ENCODE data around the gene SLC28A1. TPM values are rescaled to one million over a fixed set of nuclear protein-coding genes. Genes with fewer than 3 reads are reported as not detected.

Gene SLC28A1
- total and polyA plus RNA-seq, 2 of the 4 experiments (the other 2 are of a cell fraction): not detected

GRCh38 chr15:84947947-84948830 is 63.7 kb downstream of the SLC28A1 start (continued):
- TF ChIP-seq MAZ (IDR thresholded peaks at IDR 0.05; ENCODE audit: borderline replicate concordance, low read depth, low read length) (peak; percentile 62; the same call in 1 of the 2 replicates), BHLHE40 (IDR thresholded peaks at IDR 0.05; ENCODE audit: low read depth, low read length) (peak; percentile 23; the same call in 1 of the 2 replicates)

- Histone ChIP-seq H4K20me1 (ENCODE audit: insufficient read depth, low read length) (no peaks in the 10 kb centered on the region), H3K9me1 (ENCODE audit: insufficient read depth, low read length) (peaks cover 19% of the 10 kb centered on the region), H3K79me1 (ENCODE audit: low read depth in 1 of 2, low read length in 2 of 2) (peaks cover 0 to 2% of the 10 kb centered on the region in 2 experiments; a peak in 1 of 4 replicates), H3K18ac (ENCODE audit: low read depth, low read length) (no peak overlapping the region), H3K4me3 (ENCODE audit: insufficient read depth, low read depth, low read length) (no peak overlapping the region), H4K91ac (ENCODE audit: insufficient read depth, low read depth, low read length) (no peak overlapping the region), H2BK20ac (ENCODE audit: low read depth, low read length) (peak overlapping the region; percentile 5; the same call in 1 of the 2 replicates), H3K56ac (ENCODE audit: extremely low read depth, insufficient read depth, low read length) (no peak overlapping the region), H4K5ac (ENCODE audit: low read depth, low read length) (no peak overlapping the region), H2BK120ac (ENCODE audit: low read depth, low read length) (peak overlapping the region; percentile 15; the same call in 1 of the 2 replicates), H2AK5ac (ENCODE audit: low read depth, low read length) (peak overlapping the region; percentile 41), H3K14ac (replicated peaks; ENCODE audit: low read depth, low read length) (0 out of 2 replicates have a peak overlapping the region, but pooled peaks have one; percentile 1), H2BK5ac (ENCODE audit: low read depth, low read length, poor library complexity, severe bottlenecking) (peak overlapping the region; percentile 4), H3K4me2 (ENCODE audit: low read depth, low read length) (no peak overlapping the region), H3K23ac (ENCODE audit: low read depth, low read length) (0 out of 2 replicates have a peak overlapping the region, but pooled peaks have one; percentile 13), H2BK15ac (ENCODE audit: low read depth, low read length) (0 out of 3 replicates have a peak overlapping the region, but pooled peaks have one; percentile 1), H4K8ac (ENCODE audit: low read depth in 2 of 2, low read length in 2 of 2) (no peak overlapping the region), H3K4ac (ENCODE audit: low read depth, low read length) (peak overlapping the region; percentile 38; the same call in 1 of the 2 replicates), H3K9ac (ENCODE audit: low read depth, low read length) (no peak overlapping the region), H2AK9ac (replicated peaks; ENCODE audit: low read depth, low read length, poor library complexity) (no peak overlapping the region), H3K27me3 (ENCODE audit: control insufficient read depth, insufficient read depth, low read length) (no peaks in the 10 kb centered on the region), H3K9me3 (ENCODE audit: control insufficient read depth, insufficient read depth, low read length) (no peaks in the 10 kb centered on the region), H3K27ac (ENCODE audit: insufficient read depth, low read length) (no peak overlapping the region), H3K36me3 (ENCODE audit: control insufficient read depth, insufficient read depth, low read length) (no peaks in the 10 kb centered on the region), H3K4me1 (ENCODE audit: control insufficient read depth, insufficient read depth, low read length) (peaks cover 13% of the 10 kb centered on the region), H2AFZ (replicated peaks; ENCODE audit: low read length, poor library complexity) (no peak overlapping the region)
- dilution Hi-C loops (cut with HindIII; ENCODE audit: low sequenced_read_pairs, unreplicated experiment) (no loop called here), in situ Hi-C loops (cut with MboI; ENCODE audit: low sequenced_read_pairs) (no loop called here), intact Hi-C loops (cut with micrococcal nuclease) (no loop called here)
- ATAC-seq (ENCODE audit: low read depth) (no peak), DNase-seq (peak; percentile 71)
- no TSS peak for BruUV-seq (replicated peaks)
- no CpG with 5 or more reads among the region's 2 CpGs for WGBS, 2 experiments (ENCODE audit: extremely low coverage in 2 of 2, insufficient read length in 1 of 2)
- POLR2A ChIA-PET (ENCODE audit: unreplicated experiment): interaction anchor here (0.6 kb wide), 1 partner anchor 67 kb away, joined by 3 read pairs; no protein-coding TSS in a partner anchor
- CTCF ChIA-PET: interaction anchor here (1.4 kb wide), 1 partner anchor 95 kb away, joined by 3 read pairs; no protein-coding TSS in a partner anchor
- no peak for TF ChIP-seq ELK1 (IDR thresholded peaks at IDR 0.05; ENCODE audit: borderline replicate concordance, low read depth, low read length)
- TF ChIP-seq RCOR1 (IDR thresholded peaks at IDR 0.05; ENCODE audit: insufficient replicate concordance, low read length): no peak
- TF ChIP-seq RAD21 (IDR thresholded peaks at IDR 0.05; ENCODE audit: low read length): no peak
- no peak for TF ChIP-seq SMC3 (IDR thresholded peaks at IDR 0.05; ENCODE audit: low read depth, low read length)
- TF ChIP-seq MAZ (IDR thresholded peaks at IDR 0.05; ENCODE audit: borderline replicate concordance, low read depth, low read length): no peak
- TF ChIP-seq BHLHE40 (IDR thresholded peaks at IDR 0.05; ENCODE audit: low read depth, low read length): no peak
- no peak for TF ChIP-seq POLR2A (IDR thresholded peaks at IDR 0.05; ENCODE audit: low read depth, low read length)
- TF ChIP-seq CEBPB (IDR thresholded peaks at IDR 0.05; ENCODE audit: low read depth, low read length): no peak
- no peak for TF ChIP-seq MAFK (IDR thresholded peaks at IDR 0.05; ENCODE audit: low read depth, low read length)
- TF ChIP-seq USF2 (IDR thresholded peaks at IDR 0.05; ENCODE audit: low read depth, low read length): no peak
- no peak for TF ChIP-seq NFE2L2 (IDR thresholded peaks at IDR 0.05; ENCODE audit: low read depth, low read length)
Measured at GRCh38 chr15:84949043-84949442, 64.6 kb downstream of the SLC28A1 start.
